NCI-H82 treated with DMSO at 0.1 percent for 48 hours (cell line): Measurements from ENCODE around the gene LTBP1.
"Not testable (repeated sequence)": the region's sequence is repeated elsewhere in the genome, so short reads cannot be mapped to it uniquely, and the experiment has no call there.

Experiments
- DNase-seq: peaks from one replicate; lab custom pipeline; 2025; ENCODE audit not compliant: unreplicated experiment; lab: John Stamatoyannopoulos, UW

Gene LTBP1

GRCh38 chr2:33215983-33216382 is 269.2 kb downstream of the LTBP1 start:
- no peak for DNase-seq

GRCh38 chr2:33216508-33217182 is 269.9 kb downstream of the LTBP1 start:
- DNase-seq, result no peak

- no peak for DNase-seq
Measured at GRCh38 chr2:33217406-33217805, 270.7 kb downstream of the LTBP1 start.

GRCh38 chr2:33219114-33219513 is 272.4 kb downstream of the LTBP1 start:
- DNase-seq, result no peak

- no peak for DNase-seq
Measured at GRCh38 chr2:33219850-33220275, 273.1 kb downstream of the LTBP1 start.

- no peak for DNase-seq
Measured at GRCh38 chr2:33220533-33220932, 273.8 kb downstream of the LTBP1 start.

GRCh38 chr2:33221046-33221784 is 274.5 kb downstream of the LTBP1 start:
- no peak for DNase-seq

- DNase-seq, result no peak
Measured at GRCh38 chr2:33222309-33222708, 275.6 kb downstream of the LTBP1 start.

- no peak for DNase-seq
Measured at GRCh38 chr2:33223856-33224255, 277.1 kb downstream of the LTBP1 start.

- no peak for DNase-seq
Measured at GRCh38 chr2:33225350-33225749, 278.6 kb downstream of the LTBP1 start.

- DNase-seq, result no peak
Measured at GRCh38 chr2:33226546-33226945, 279.8 kb downstream of the LTBP1 start.

GRCh38 chr2:33229646-33230045 is 282.9 kb downstream of the LTBP1 start:
- no peak for DNase-seq

GRCh38 chr2:33230195-33230594 is 283.4 kb downstream of the LTBP1 start:
- DNase-seq, result no peak

GRCh38 chr2:33230842-33231241 is 284.1 kb downstream of the LTBP1 start:
- no peak for DNase-seq

- not testable (repeated sequence) for DNase-seq
Measured at GRCh38 chr2:33235559-33235958, 288.8 kb downstream of the LTBP1 start.

GRCh38 chr2:33236482-33237385 is 290.0 kb downstream of the LTBP1 start:
- no peak for DNase-seq

- no peak for DNase-seq
Measured at GRCh38 chr2:33238111-33238510, 291.4 kb downstream of the LTBP1 start.

- no peak for DNase-seq
Measured at GRCh38 chr2:33240178-33240577, 293.4 kb downstream of the LTBP1 start.

GRCh38 chr2:33241072-33241471 is 294.3 kb downstream of the LTBP1 start:
- no peak for DNase-seq

GRCh38 chr2:33241581-33241980 is 294.8 kb downstream of the LTBP1 start:
- no peak for DNase-seq

- DNase-seq, result no peak
Measured at GRCh38 chr2:33242845-33243244, 296.1 kb downstream of the LTBP1 start.

- no peak for DNase-seq
Measured at GRCh38 chr2:33246432-33246831, 299.7 kb downstream of the LTBP1 start.
